Measurements from ENCODE around the gene CNTN2.

DNA sequence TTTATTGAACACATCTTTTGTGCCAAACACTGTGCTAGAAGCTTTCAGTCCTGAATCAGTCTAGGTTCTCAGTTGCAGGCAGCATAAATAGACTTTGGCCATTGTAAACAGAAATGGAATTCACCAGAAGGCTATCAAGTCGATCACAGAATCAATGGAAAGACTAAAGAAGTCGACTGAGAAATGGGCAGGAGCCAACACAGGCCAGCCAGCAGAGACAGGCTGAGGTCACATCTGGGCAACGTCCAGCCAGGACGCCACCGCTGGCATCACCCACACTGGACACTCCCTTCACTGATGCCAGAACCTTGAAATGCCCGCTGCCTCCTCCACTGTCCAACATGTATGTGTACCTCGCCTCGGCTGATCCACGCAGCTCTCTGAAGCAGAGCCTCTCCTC, 5.5 kb upstream of the CNTN2 start:
- TF ChIP-seq POLR2A (IDR thresholded peaks at IDR 0.05) (no peak), EP300 (IDR thresholded peaks at IDR 0.05; ENCODE audit: low read depth) (no peak)
- TF ChIP-seq, protein P1, sequence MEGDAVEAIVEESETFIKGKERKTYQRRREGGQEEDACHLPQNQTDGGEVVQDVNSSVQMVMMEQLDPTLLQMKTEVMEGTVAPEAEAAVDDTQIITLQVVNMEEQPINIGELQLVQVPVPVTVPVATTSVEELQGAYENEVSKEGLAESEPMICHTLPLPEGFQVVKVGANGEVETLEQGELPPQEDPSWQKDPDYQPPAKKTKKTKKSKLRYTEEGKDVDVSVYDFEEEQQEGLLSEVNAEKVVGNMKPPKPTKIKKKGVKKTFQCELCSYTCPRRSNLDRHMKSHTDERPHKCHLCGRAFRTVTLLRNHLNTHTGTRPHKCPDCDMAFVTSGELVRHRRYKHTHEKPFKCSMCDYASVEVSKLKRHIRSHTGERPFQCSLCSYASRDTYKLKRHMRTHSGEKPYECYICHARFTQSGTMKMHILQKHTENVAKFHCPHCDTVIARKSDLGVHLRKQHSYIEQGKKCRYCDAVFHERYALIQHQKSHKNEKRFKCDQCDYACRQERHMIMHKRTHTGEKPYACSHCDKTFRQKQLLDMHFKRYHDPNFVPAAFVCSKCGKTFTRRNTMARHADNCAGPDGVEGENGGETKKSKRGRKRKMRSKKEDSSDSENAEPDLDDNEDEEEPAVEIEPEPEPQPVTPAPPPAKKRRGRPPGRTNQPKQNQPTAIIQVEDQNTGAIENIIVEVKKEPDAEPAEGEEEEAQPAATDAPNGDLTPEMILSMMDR (IDR thresholded peaks at IDR 0.05), result no peak
